ENCODE data around the gene ZDHHC1. TPM values are rescaled to one million over a fixed set of nuclear protein-coding genes. Genes with fewer than 3 reads are reported as not detected.
A peak's percentile ranks its signal among the peaks of the same experiment; 100 is the strongest.

ZDHHC1 gene
- total RNA-seq, 4 donors from 2014 or later, result 3.5 to 14.5 (median 6.3) TPM

GRCh38 chr16:67461600-67462278 lies 45.5 kb upstream of the ZDHHC1 start:
- Histone ChIP-seq H3K4me3 (no peak overlapping the region), H3K9me3 (no peaks in the 10 kb centered on the region), H3K27ac (peak overlapping the region in 3 of 4 donors; percentile 93 to 99 (median 98)), H3K4me1 (peaks cover 6 to 91% (median 37%) of the 10 kb centered on the region in 4 donors), H3K27me3 (no peaks in the 10 kb centered on the region), H3K36me3 (no peaks in the 10 kb centered on the region)
- DNase-seq, result peak in 2 of 3 donors; percentile 93 to 94
- TF ChIP-seq POLR2A (IDR thresholded peaks at IDR 0.05), result peak; percentile 50 to 79
- peak in 2 of 6 experiments; percentile 29 for TF ChIP-seq CTCF (IDR thresholded peaks at IDR 0.05)

- peak in 1 of 3 donors; percentile 68 for DNase-seq
- no peaks in the 10 kb centered on the region for H3K27me3 ChIP-seq
- no peaks in the 10 kb centered on the region for H3K36me3 ChIP-seq
- peaks cover 6 to 97% (median 39%) of the 10 kb centered on the region in 4 donors for H3K4me1 ChIP-seq
- TF ChIP-seq CTCF (IDR thresholded peaks at IDR 0.05) (no peak), POLR2A (IDR thresholded peaks at IDR 0.05) (peak; percentile 17 to 30)
- H3K9me3 ChIP-seq, result no peaks in the 10 kb centered on the region
- H3K4me3 ChIP-seq, result no peak overlapping the region
- peak overlapping the region in 3 of 4 donors; percentile 93 to 98 (median 96) for H3K27ac ChIP-seq
Observed at GRCh38 chr16:67460961-67461360, 44.7 kb upstream of the ZDHHC1 start.

GRCh38 chr16:67460168-67460567 lies 43.9 kb upstream of the ZDHHC1 start:
- DNase-seq, result peak in 1 of 3 donors; percentile 67
- H3K27ac ChIP-seq, result peak overlapping the region; percentile 43 to 98 (median 94)

GRCh38 chr16:67459861-67460150 lies 43.5 kb upstream of the ZDHHC1 start:
- no peak for DNase-seq
- TF ChIP-seq CTCF (IDR thresholded peaks at IDR 0.05) (no peak), POLR2A (IDR thresholded peaks at IDR 0.05) (no peak)
- H3K4me1 ChIP-seq, result peaks cover 3 to 92% (median 37%) of the 10 kb centered on the region in 4 donors
- no peaks in the 10 kb centered on the region for H3K9me3 ChIP-seq
- H3K4me3 ChIP-seq, result peak overlapping the region in 1 of 4 donors; percentile 7
- H3K36me3 ChIP-seq, result no peaks in the 10 kb centered on the region
- H3K27ac ChIP-seq, result peak overlapping the region; percentile 43 to 98 (median 94)
- H3K27me3 ChIP-seq, result no peaks in the 10 kb centered on the region

More at GRCh38 chr16:67460168-67460567, 43.9 kb upstream of the ZDHHC1 start:
- Histone ChIP-seq H3K4me1 (peaks cover 3 to 95% (median 37%) of the 10 kb centered on the region in 4 donors), H3K4me3 (no peak overlapping the region), H3K27me3 (no peaks in the 10 kb centered on the region), H3K9me3 (no peaks in the 10 kb centered on the region), H3K36me3 (no peaks in the 10 kb centered on the region)
- no peak for TF ChIP-seq CTCF (IDR thresholded peaks at IDR 0.05)
- peak in 1 of 2 donors; percentile 26 for TF ChIP-seq POLR2A (IDR thresholded peaks at IDR 0.05)

GRCh38 chr16:67459066-67459860 lies 43.0 kb upstream of the ZDHHC1 start:
- DNase-seq, result peak in 2 of 3 donors; percentile 83 to 84
- H3K9me3 ChIP-seq, result no peaks in the 10 kb centered on the region
- H3K27ac ChIP-seq, result peak overlapping the region; percentile 43 to 98 (median 94)
- peaks cover 3 to 86% (median 37%) of the 10 kb centered on the region in 4 donors for H3K4me1 ChIP-seq
- H3K27me3 ChIP-seq, result no peaks in the 10 kb centered on the region
- TF ChIP-seq POLR2A (IDR thresholded peaks at IDR 0.05) (peak; percentile 85 to 92), CTCF (IDR thresholded peaks at IDR 0.05) (no peak)
- H3K36me3 ChIP-seq, result no peaks in the 10 kb centered on the region
- peak overlapping the region in 3 of 4 donors; percentile 21 to 58 (median 46) for H3K4me3 ChIP-seq

Data from Peyer's patch (tissue), 4 donors.